ENCODE results near the gene RUVBL1. TPM values are rescaled to one million over a fixed set of nuclear protein-coding genes. Genes with fewer than 3 reads are reported as not detected.

RUVBL1 gene
- total RNA-seq, 4 donors from 2014 or later: 12.1 to 26.3 (median 21.4) TPM

GRCh38 chr3:128084675-128085021, 39.0 kb downstream of the RUVBL1 start:
- no peak for DNase-seq
- Histone ChIP-seq H3K27me3 (no peaks in the 10 kb centered on the region), H3K4me1 (peaks cover 10 to 25% of the 10 kb centered on the region in 2 donors), H3K27ac (peak overlapping the region in 2 of 4 donors; percentile 8 to 31), H3K9me3 (no peaks in the 10 kb centered on the region), H3K4me3 (no peak overlapping the region), H3K36me3 (no peaks in the 10 kb centered on the region)
- TF ChIP-seq CTCF (IDR thresholded peaks at IDR 0.05 in 4 of 5, conservative IDR thresholded peaks at IDR 0.05 in 1 of 5): no peak
- no peak for TF ChIP-seq POLR2A (IDR thresholded peaks at IDR 0.05)
- in situ Hi-C loops (cut with MboI; ENCODE audit: low sequenced_read_pairs in 4 of 4) (loop anchor here in 3 of 4 donors (25.0 kb wide), 2 partner anchors 403 to 528 kb away; partner anchors contain the start of gene GATA2 (in 1 of the 3)), intact Hi-C loops (cut with DNase I; ENCODE audit: low total_unique reads) (no loop called here)
- peak in 1 of 2 donors; percentile 13 for ATAC-seq

DNA sequence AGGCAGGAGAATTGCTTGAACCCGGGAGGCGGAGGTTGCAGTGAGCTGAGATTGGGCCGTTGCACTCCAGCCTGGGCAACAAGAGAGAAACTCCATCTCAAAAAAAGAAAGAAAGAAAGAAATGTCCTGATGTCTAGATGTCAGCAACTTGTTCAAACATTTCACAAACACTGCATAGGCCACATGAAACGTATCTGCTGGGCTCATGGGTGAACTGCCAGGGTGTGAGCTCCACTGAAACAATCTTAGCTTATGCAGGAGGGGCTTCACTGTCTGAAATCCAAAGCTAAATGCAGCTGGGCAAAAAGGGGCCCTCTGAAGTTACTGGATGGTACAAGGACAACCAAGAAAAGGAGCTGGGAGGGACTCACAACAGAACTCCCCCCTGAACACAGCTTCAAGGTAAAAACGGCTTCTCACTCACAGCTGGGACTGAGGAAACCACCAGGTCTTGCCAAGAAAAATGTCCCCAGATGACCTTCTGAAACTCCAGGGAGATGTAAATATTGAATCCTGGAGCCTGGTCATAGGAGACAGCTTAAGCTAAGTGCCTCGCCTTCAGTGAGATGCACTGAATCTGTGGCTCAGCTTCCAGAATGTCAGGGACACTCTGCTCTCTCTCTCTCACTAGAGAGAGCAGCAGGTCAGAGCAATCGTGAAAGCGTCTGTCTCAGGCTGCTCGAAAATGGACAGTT, 39.5 kb downstream of the RUVBL1 start:
- intact Hi-C loops (cut with DNase I; ENCODE audit: low total_unique reads): no loop called here
- H3K4me1 ChIP-seq: peaks cover 10 to 25% of the 10 kb centered on the region in 2 donors
- TF ChIP-seq CTCF (IDR thresholded peaks at IDR 0.05 in 4 of 5, conservative IDR thresholded peaks at IDR 0.05 in 1 of 5) (no peak), POLR2A (IDR thresholded peaks at IDR 0.05) (no peak)

DNA sequence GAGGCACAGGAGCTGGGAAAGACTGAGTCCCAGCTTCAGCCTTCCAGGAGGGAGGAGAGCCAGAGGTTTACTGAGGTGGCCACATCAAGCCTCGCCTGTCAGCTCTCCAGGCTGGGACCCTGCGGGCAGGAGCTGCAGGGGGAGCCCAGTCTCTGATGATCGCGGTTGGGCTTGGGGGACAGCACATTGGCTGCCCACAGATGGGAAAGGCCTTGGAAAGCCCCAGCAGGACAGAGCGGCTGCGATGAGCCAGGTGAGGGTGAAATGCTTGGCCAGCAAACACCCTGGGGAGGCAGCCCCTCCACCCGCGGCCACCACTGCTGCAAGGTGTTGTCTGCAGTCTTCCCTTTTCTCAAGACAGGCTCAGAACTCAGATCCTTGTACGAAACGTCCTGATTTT, 40.2 kb downstream of the RUVBL1 start:
- Histone ChIP-seq H3K9me3 (no peaks in the 10 kb centered on the region), H3K36me3 (no peaks in the 10 kb centered on the region), H3K4me3 (no peak overlapping the region), H3K4me1 (peaks cover 10 to 25% of the 10 kb centered on the region in 2 donors), H3K27me3 (no peaks in the 10 kb centered on the region), H3K27ac (no peak overlapping the region)
- no peak for ATAC-seq
- intact Hi-C loops (cut with DNase I; ENCODE audit: low total_unique reads) (no loop called here), in situ Hi-C loops (cut with MboI; ENCODE audit: low sequenced_read_pairs in 4 of 4) (loop anchor here in 3 of 4 donors (25.0 kb wide), 2 partner anchors 404 to 529 kb away; partner anchors contain the start of gene GATA2 (in 1 of the 3))
- TF ChIP-seq CTCF (IDR thresholded peaks at IDR 0.05 in 4 of 5, conservative IDR thresholded peaks at IDR 0.05 in 1 of 5): no peak
- no peak for TF ChIP-seq POLR2A (IDR thresholded peaks at IDR 0.05)
- no peak for DNase-seq

More for the DNA sequence above, 39.5 kb downstream of the RUVBL1 start:
- ATAC-seq (peak; percentile 66 to 67), DNase-seq (no peak)
- peak overlapping the region in 2 of 4 donors; percentile 8 to 31 for H3K27ac ChIP-seq
- no peaks in the 10 kb centered on the region for H3K27me3 ChIP-seq
- no peak overlapping the region for H3K4me3 ChIP-seq
- H3K9me3 ChIP-seq: no peaks in the 10 kb centered on the region
- H3K36me3 ChIP-seq: no peaks in the 10 kb centered on the region
- in situ Hi-C loops (cut with MboI; ENCODE audit: low sequenced_read_pairs in 4 of 4): loop anchor here in 3 of 4 donors (25.0 kb wide), 2 partner anchors 403 to 528 kb away; partner anchors contain the start of gene GATA2 (in 1 of the 3)

GRCh38 chr3:128082546-128082945, 41.1 kb downstream of the RUVBL1 start:
- Histone ChIP-seq H3K9me3 (no peaks in the 10 kb centered on the region), H3K27ac (no peak overlapping the region), H3K4me3 (no peak overlapping the region), H3K27me3 (no peaks in the 10 kb centered on the region), H3K4me1 (peaks cover 10 to 25% of the 10 kb centered on the region in 2 donors), H3K36me3 (no peaks in the 10 kb centered on the region)
- in situ Hi-C loops (cut with MboI; ENCODE audit: low sequenced_read_pairs in 4 of 4): loop anchor here in 3 of 4 donors (25.0 kb wide), 2 partner anchors 405 to 530 kb away; partner anchors contain the start of gene GATA2 (in 1 of the 3)
- intact Hi-C loops (cut with DNase I; ENCODE audit: low total_unique reads): no loop called here
- no peak for ATAC-seq
- DNase-seq: no peak
- no peak for TF ChIP-seq POLR2A (IDR thresholded peaks at IDR 0.05)
- no peak for TF ChIP-seq CTCF (IDR thresholded peaks at IDR 0.05 in 4 of 5, conservative IDR thresholded peaks at IDR 0.05 in 1 of 5)

All from gastrocnemius medialis (tissue), 4 donors.